Endothelial cell (in vitro differentiated cells): Measurements from ENCODE around the gene BMP7. TPM values are rescaled to one million over a fixed set of nuclear protein-coding genes. Genes with fewer than 3 reads are reported as not detected.
"Not testable (repeated sequence)": the region's sequence is repeated elsewhere in the genome, so short reads cannot be mapped to it uniquely, and the experiment has no call there.

Source experiments
- DNase-seq: peaks from one replicate; pipeline ENCODE4 v3.0.0; 2021; ENCODE audit warnings: low spot score
- H3K27ac Mint-ChIP-seq: one replicate; pipeline ENCODE4 v1.8.0; 2021; ENCODE audit warnings: mixed read lengths, inconsistent platforms; ENCODE audit not compliant: unreplicated experiment
- H3K27me3 Mint-ChIP-seq: one replicate; pipeline ENCODE4 v1.8.0; 2021; ENCODE audit warnings: mild to moderate bottlenecking, moderate library complexity, mixed read lengths, inconsistent platforms; ENCODE audit not compliant: unreplicated experiment
- H3K36me3 Mint-ChIP-seq: one replicate; pipeline ENCODE4 v1.8.0; 2021; ENCODE audit warnings: mild to moderate bottlenecking, low read depth, mixed read lengths, inconsistent platforms; ENCODE audit not compliant: unreplicated experiment
- H3K4me1 Mint-ChIP-seq: one replicate; pipeline ENCODE4 v1.8.0; 2021; ENCODE audit warnings: mild to moderate bottlenecking, mixed read lengths, inconsistent platforms; ENCODE audit not compliant: unreplicated experiment
- H3K4me3 Mint-ChIP-seq: one replicate; pipeline ENCODE4 v1.8.0; 2021; ENCODE audit warnings: mild to moderate bottlenecking, mixed read lengths, inconsistent platforms; ENCODE audit not compliant: unreplicated experiment
- H3K9me3 Mint-ChIP-seq: one replicate; pipeline ENCODE4 v1.8.0; 2021; ENCODE audit warnings: mixed read lengths, inconsistent platforms; ENCODE audit not compliant: unreplicated experiment
- CTCF ChIP-seq: fragments of 200-600 bp; sonication (generic); IDR thresholded peaks from one replicate; pipeline ENCODE4 v1.5.0; 2021; ENCODE audit warnings: antibody characterized with exemption; ENCODE audit not compliant: unreplicated experiment
- total RNA-seq: library from RNA; stranded (reverse); fragmentation: NEBNext Ultra II Directional; extraction: Animal tissue kit (Norgen Biotek cat#: 25700); gene quantifications from one replicate; pipeline ENCODE4 v1.2.1, GENCODE V29; 2021; ENCODE audit not compliant: unreplicated experiment

Gene BMP7
- total RNA-seq, 1 donor from 2014 or later, result 0.38 TPM

GRCh38 chr20:57268399-57269076 lies 2.1 kb upstream of the BMP7 start:
- no peak for TF ChIP-seq CTCF
- Mint-ChIP-seq H3K4me3 (no peak overlapping the region), H3K4me1 (peaks cover 7% of the 10 kb centered on the region), H3K27ac (no peak overlapping the region), H3K27me3 (peaks cover 29% of the 10 kb centered on the region), H3K36me3 (no peaks in the 10 kb centered on the region), H3K9me3 (no peaks in the 10 kb centered on the region)
- no peak for DNase-seq

GRCh38 chr20:57267158-57267821 lies 849 bp upstream of the BMP7 start:
- Mint-ChIP-seq H3K9me3 (no peaks in the 10 kb centered on the region), H3K4me1 (peaks cover 7% of the 10 kb centered on the region), H3K27me3 (peaks cover 32% of the 10 kb centered on the region), H3K36me3 (no peaks in the 10 kb centered on the region), H3K27ac (no peak overlapping the region), H3K4me3 (peak overlapping the region; percentile 82)
- no peak for DNase-seq
- no peak for TF ChIP-seq CTCF

- Mint-ChIP-seq H3K4me1 (peaks cover 7% of the 10 kb centered on the region), H3K36me3 (no peaks in the 10 kb centered on the region), H3K4me3 (peak overlapping the region; percentile 37), H3K9me3 (no peaks in the 10 kb centered on the region), H3K27me3 (peaks cover 34% of the 10 kb centered on the region), H3K27ac (no peak overlapping the region)
- DNase-seq, result no peak
- no peak for TF ChIP-seq CTCF
Measured at GRCh38 chr20:57265997-57266290, 497 bp downstream of the BMP7 start.

- Mint-ChIP-seq H3K9me3 (no peaks in the 10 kb centered on the region), H3K27me3 (peaks cover 37% of the 10 kb centered on the region), H3K4me3 (peak overlapping the region; percentile 37), H3K36me3 (no peaks in the 10 kb centered on the region), H3K4me1 (peaks cover 7% of the 10 kb centered on the region), H3K27ac (no peak overlapping the region)
- no peak for TF ChIP-seq CTCF
- DNase-seq, result peak; percentile 23
Measured at GRCh38 chr20:57265336-57265996, 975 bp downstream of the BMP7 start.

- H3K36me3 Mint-ChIP-seq, H3K4me1 Mint-ChIP-seq, H3K4me3 Mint-ChIP-seq, DNase-seq, H3K27ac Mint-ChIP-seq, H3K9me3 Mint-ChIP-seq: not testable (repeated sequence)
- peaks cover 39% of the 10 kb centered on the region for H3K27me3 Mint-ChIP-seq
Measured at GRCh38 chr20:57264908-57265335, 1.5 kb downstream of the BMP7 start.
